ENCODE results near the gene ARID1B. TPM values are rescaled to one million over a fixed set of nuclear protein-coding genes. Genes with fewer than 3 reads are reported as not detected.

The ARID1B gene
- total and polyA plus RNA-seq, 10 of the 15 experiments (the other 5 are each of a cell fraction or from before 2014, with no cell fraction given) = 24.7 to 133 (median 54.6) TPM

GRCh38 chr6:156832669-156833068 lies 55.5 kb downstream of the ARID1B start:
- no peak overlapping the region for H3K27ac ChIP-seq (ENCODE audit: control insufficient read depth, insufficient read depth)
- ChIA-PET CTCF (interaction anchor here (1.2 to 1.6 kb wide), 3 partner anchors 13 to 62 kb away, joined by 3 to 6 read pairs (median 4); no protein-coding TSS in a partner anchor), SMC1A (ENCODE audit: uncharacterized antibody, unreplicated experiment) (interaction anchor here (1.0 to 3.9 kb wide), 7 partner anchors 8 to 187 kb away, joined by 3 to 12 read pairs (median 3); no protein-coding TSS in a partner anchor), POLR2A (no interaction called here), RAD21 (ENCODE audit: unreplicated experiment) (interaction anchor here (2.6 kb wide), 1 partner anchor 13 kb away, joined by 14 read pairs; no protein-coding TSS in a partner anchor)
- BruUV-seq (replicated peaks) = no TSS peak
- intact Hi-C loops (cut with micrococcal nuclease; ENCODE audit: unreplicated experiment) (no loop called here), in situ Hi-C loops (cut with MboI) (no loop called here)
- no peak overlapping the region for H2AFZ ChIP-seq (ENCODE audit: control insufficient read depth, low read depth, low read length)
- TF ChIP-seq CREM (IDR thresholded peaks at IDR 0.05; ENCODE audit: low read depth) = no peak
- TF ChIP-seq WRNIP1 (IDR thresholded peaks at IDR 0.05; ENCODE audit: borderline replicate concordance, low read depth, low read length) = no peak
- no peak for TF ChIP-seq SMAD1 (IDR thresholded peaks at IDR 0.05; ENCODE audit: low read depth, partially characterized antibody)
- TF ChIP-seq MEF2B (IDR thresholded peaks at IDR 0.05; ENCODE audit: partially characterized antibody, poor library complexity, severe bottlenecking) = no peak
- no peak for TF ChIP-seq PML (IDR thresholded peaks at IDR 0.05; ENCODE audit: low read length)
- no peaks in the 10 kb centered on the region for H4K20me1 ChIP-seq (ENCODE audit: control insufficient read depth, insufficient read depth)
- H3K9ac ChIP-seq (ENCODE audit: control insufficient read depth, insufficient read depth, low read length) = no peak overlapping the region
- no peak overlapping the region for H3K4me2 ChIP-seq (ENCODE audit: control insufficient read depth, insufficient read depth)
- WGBS (ENCODE audit: insufficient coverage, insufficient replicate concordance, low lambda C conversion rate, missing lambda C conversion rate) = 79% methylated on average over 3 of the region's 3 CpGs
- no peak for ATAC-seq
- no peaks in the 10 kb centered on the region for H3K27me3 ChIP-seq (replicated peaks in 1 of 2; ENCODE audit: control insufficient read depth in 2 of 2, insufficient read depth in 2 of 2, low read length in 1 of 2)
- H3K9me3 ChIP-seq (replicated peaks; ENCODE audit: control insufficient read depth, insufficient read depth, low read length) = no peaks in the 10 kb centered on the region
- no peak overlapping the region for H3K4me3 ChIP-seq
- no peak for FAIRE-seq
- peaks cover 80% of the 10 kb centered on the region for H3K79me2 ChIP-seq (ENCODE audit: control insufficient read depth, insufficient read depth, low read length)
- H3K36me3 ChIP-seq (ENCODE audit: control insufficient read depth in 2 of 2, insufficient read depth in 2 of 2, low read length in 1 of 2) = peaks cover 7 to 23% of the 10 kb centered on the region in 2 experiments
- H3K4me1 ChIP-seq (ENCODE audit: control insufficient read depth, insufficient read depth, low read length) = 0 out of 2 replicates have a peak, but pooled peaks cover 2% of the 10 kb centered on the region
- DNase-seq (ENCODE audit: low read depth, low spot score) = no peak

DNA sequence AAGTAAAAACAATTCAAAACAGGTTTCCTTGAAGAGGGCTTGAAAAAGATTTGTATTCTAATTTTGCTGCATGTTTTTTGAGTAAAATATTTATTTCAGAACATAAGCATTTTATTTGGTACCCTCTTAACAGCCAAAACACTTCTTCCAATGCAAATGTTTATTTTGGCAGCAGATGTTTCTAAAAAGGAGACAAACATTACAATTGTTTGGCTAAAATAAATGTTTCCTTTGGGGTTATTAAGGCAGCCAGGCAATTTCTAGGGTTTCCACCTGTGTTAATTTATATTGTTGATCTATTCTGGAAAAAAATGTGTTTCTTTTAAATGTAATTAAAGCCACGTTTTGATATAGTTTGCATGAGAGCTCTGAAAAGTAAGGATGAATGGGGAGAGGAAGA lies 56.6 kb downstream of the ARID1B start:
- in situ Hi-C loops (cut with MboI) = no loop called here

More for the DNA sequence above, 56.6 kb downstream of the ARID1B start:
- TF ChIP-seq JUNB (IDR thresholded peaks at IDR 0.05) (no peak), TCF7 (IDR thresholded peaks at IDR 0.05; ENCODE audit: borderline replicate concordance) (0 out of 2 replicates have a peak, but pooled peaks have one; percentile 28)
- no peak overlapping the region for H3K9ac ChIP-seq (ENCODE audit: control insufficient read depth, insufficient read depth, low read length)
- no peak for FAIRE-seq
- intact Hi-C loops (cut with micrococcal nuclease; ENCODE audit: unreplicated experiment) = no loop called here
- DNase-seq (ENCODE audit: low read depth, low spot score) = no peak
- no peaks in the 10 kb centered on the region for H3K9me3 ChIP-seq (replicated peaks; ENCODE audit: control insufficient read depth, insufficient read depth, low read length)
- no peak overlapping the region for H3K27ac ChIP-seq (ENCODE audit: control insufficient read depth, insufficient read depth)
- H3K4me3 ChIP-seq = no peak overlapping the region
- ChIA-PET SMC1A (ENCODE audit: uncharacterized antibody, unreplicated experiment) (interaction anchor here (3.9 kb wide), 1 partner anchor 14 kb away, joined by 12 read pairs; no protein-coding TSS in a partner anchor), CTCF (interaction anchor here (0.7 to 1.5 kb wide), 3 partner anchors 32 to 68 kb away, joined by 4 to 6 read pairs (median 4); no protein-coding TSS in a partner anchor), POLR2A (no interaction called here), RAD21 (ENCODE audit: unreplicated experiment) (no interaction called here)
- no peaks in the 10 kb centered on the region for H3K4me1 ChIP-seq (ENCODE audit: control insufficient read depth, insufficient read depth, low read length)
- peaks cover 79% of the 10 kb centered on the region for H3K79me2 ChIP-seq (ENCODE audit: control insufficient read depth, insufficient read depth, low read length)
- peaks cover 7 to 26% of the 10 kb centered on the region in 2 experiments for H3K36me3 ChIP-seq (ENCODE audit: control insufficient read depth in 2 of 2, insufficient read depth in 2 of 2, low read length in 1 of 2)
- H2AFZ ChIP-seq (ENCODE audit: control insufficient read depth, low read depth, low read length) = no peak overlapping the region
- H3K4me2 ChIP-seq (ENCODE audit: control insufficient read depth, insufficient read depth) = no peak overlapping the region
- H3K27me3 ChIP-seq (replicated peaks in 1 of 2; ENCODE audit: control insufficient read depth in 2 of 2, insufficient read depth in 2 of 2, low read length in 1 of 2) = no peaks in the 10 kb centered on the region
- BruUV-seq (replicated peaks) = no TSS peak
- ATAC-seq = no peak
- no peaks in the 10 kb centered on the region for H4K20me1 ChIP-seq (ENCODE audit: control insufficient read depth, insufficient read depth)
- WGBS (ENCODE audit: insufficient coverage, insufficient replicate concordance, low lambda C conversion rate, missing lambda C conversion rate) = 56% methylated on average over 1 of the region's 1 CpG

Data from GM12878 (cell line).